Right ventricle myocardium inferior (tissue), 1 donor: ENCODE measurements around the gene MRPL53. TPM values are rescaled to one million over a fixed set of nuclear protein-coding genes. Genes with fewer than 3 reads are reported as not detected.
"Not testable (repeated sequence)": the region's sequence is repeated elsewhere in the genome, so short reads cannot be mapped to it uniquely, and the experiment has no call there.

Source experiments
- ATAC-seq: fragments of 200-7000 bp; cut with Tn5 transposase; one replicate; pipeline ENCODE4 v1.9.1; 2020; ENCODE audit warnings: mild to moderate bottlenecking, moderate library complexity
- DNase-seq: peaks from one replicate; pipeline ENCODE4 v3.0.0; 2021; ENCODE audit errors: missing footprints
- intact Hi-C: fragments of 100-400 bp; cut with DNase I; formaldehyde crosslinking; loops from one replicate; pipeline ENCODE4 v1.11.0; 2022
- total RNA-seq: library from RNA; stranded (reverse); fragmentation: NEBNext Ultra II Directional; extraction: Animal tissue kit (Norgen Biotek cat#: 25700); gene quantifications from one replicate; pipeline ENCODE4 v1.2.1, GENCODE V29; 2021
- donor health status: DM: no; HTN: yes; CAD: no; lungs with severe emphysema.

The MRPL53 gene
- total RNA-seq, 1 donor from 2014 or later, result 167 TPM

GRCh38 chr2:74488643-74489481, 16.4 kb upstream of the MRPL53 start:
- intact Hi-C loops, result no loop called here
- no peak for DNase-seq
- no peak for ATAC-seq

- ATAC-seq (no peak), DNase-seq (no peak)
- intact Hi-C loops, result no loop called here
Measured at GRCh38 chr2:74486141-74486540, 13.7 kb upstream of the MRPL53 start.

- ATAC-seq, DNase-seq: not testable (repeated sequence)
Measured at GRCh38 chr2:74483675-74484164, 11.2 kb upstream of the MRPL53 start.

DNA sequence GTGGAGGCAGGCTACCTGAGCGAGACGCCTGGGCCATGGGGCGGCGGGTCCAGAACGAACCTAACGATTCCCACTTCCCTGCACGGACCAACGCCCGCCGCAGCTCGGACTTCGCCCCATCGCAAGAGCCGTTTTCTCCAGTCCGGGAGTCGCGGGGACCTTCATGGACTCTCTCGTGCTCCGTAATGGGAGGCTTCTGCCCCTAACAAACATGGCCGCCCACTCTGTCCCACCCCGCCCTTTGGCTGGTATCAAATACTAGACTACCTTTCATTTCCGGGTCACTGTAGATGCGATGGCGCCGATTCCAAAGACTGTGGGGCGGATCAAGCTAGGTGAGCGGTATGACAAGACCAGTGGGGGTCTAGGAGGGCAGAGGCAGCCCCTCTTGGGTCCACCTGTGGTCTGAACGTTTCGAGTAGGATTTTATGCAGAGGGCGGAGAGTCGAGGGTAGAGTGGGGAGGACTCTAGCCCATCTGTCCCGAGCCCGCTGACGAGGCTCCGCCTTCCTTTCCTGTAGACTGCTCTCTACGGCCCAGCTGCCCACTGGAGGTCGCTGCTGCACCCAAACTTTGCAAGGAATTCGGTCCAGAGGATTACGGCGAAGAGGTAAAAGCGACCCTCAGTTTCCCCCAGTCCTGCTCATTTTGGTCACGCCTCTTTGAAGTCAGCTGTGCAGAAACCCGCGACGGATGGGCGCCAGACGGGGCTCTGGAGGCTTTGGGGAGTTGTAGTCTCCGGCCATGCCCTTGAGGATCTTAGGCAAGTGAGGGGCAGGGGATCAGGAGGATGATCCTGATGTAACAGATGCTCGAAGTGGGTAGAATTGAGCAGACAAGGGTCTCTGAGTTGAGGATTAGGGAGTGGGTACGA, 10.6 kb upstream of the MRPL53 start, which contains the start of the genes CCDC142 and TTC31:
TSS of gene CCDC142 (minus strand) at position 198 of the 874 bp plus-strand sequence. CDS start at position 37, 161 bp downstream.
TSS of gene TTC31 (plus strand) at position 281 of the 874 bp plus-strand sequence. CDS start at position 296, 15 bp downstream.
- peak; percentile 99 for ATAC-seq
- intact Hi-C loops, result loop anchor here (1.0 to 2.0 kb wide), 3 partner anchors 28 to 104 kb away; partner anchors contain the start of genes AUP1, HTRA2 and INO80B
- peak; percentile 97 for DNase-seq

More at GRCh38 chr2:74483675-74484164, 11.2 kb upstream of the MRPL53 start:
- intact Hi-C loops, result loop anchor here (1.0 to 2.0 kb wide), 3 partner anchors 29 to 104 kb away; partner anchors contain the start of genes AUP1, HTRA2 and INO80B

DNA sequence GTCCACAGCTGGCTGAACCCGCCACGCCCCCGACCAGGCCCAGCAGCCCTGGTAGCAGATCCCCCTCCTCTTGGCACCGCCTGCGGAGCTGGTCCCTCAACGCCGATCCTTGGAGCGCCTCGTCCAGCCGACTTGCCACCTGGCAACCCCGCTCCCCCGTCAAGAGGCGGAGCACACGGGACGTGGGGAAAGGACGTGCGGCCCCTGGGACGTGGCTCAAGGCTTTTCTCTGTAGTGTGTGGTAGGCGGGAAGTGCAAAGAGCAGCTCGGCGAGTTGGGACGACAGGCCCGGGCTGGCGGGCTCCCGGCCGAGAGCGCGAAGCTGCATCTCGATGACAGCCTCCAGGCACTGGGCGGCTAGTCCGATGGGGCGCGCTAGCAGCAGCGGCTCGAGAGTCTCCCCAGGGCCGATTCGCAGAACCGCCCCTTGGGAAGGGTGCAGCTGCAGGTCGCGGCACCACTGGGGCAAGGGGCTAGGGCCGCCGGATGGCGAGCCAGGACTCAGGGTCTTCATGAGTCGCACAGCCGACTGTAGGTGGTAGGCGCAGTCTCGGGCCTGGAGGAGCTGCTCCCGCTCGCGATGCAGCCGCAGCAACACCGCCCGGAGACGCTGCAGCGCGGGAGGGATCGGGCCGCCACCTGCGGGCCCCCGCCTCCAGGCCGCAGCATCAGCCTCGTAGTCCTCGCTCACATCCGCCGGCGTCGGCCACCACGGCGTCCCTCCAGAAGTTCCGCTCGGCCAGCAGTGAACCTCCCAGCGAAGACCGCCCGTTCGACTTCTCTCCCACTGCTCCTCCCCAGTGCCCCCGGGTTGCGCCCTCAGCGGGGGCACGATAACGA, 9.7 kb upstream of the MRPL53 start:
- intact Hi-C loops, result loop anchor here (2.0 kb wide), 2 partner anchors 27 to 47 kb away; partner anchors contain the start of genes AUP1, HTRA2 and INO80B
- peak; percentile 56 for ATAC-seq

DNA sequence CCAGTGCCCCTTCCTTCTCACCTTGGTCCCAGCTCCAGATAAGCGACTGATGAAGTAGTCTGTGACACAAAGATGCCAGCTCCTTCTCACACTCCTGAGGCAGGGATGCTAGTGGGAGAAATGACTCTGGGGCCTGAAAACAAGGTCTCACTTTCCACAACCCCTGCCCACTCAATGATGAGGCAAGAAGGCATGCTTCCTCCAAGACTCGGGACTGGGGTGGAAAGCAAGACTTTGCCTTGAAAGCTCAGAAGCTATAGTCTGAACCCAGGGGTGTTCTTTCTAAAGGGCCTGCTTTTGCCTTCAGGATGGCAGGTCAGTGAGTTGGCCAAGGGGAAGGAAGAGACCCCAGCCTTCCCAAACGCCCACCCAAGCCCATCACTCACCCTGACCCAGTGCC, 9.0 kb upstream of the MRPL53 start:
- intact Hi-C loops, result no loop called here

More for the DNA sequence above, 9.7 kb upstream of the MRPL53 start:
- DNase-seq, result no peak

DNA sequence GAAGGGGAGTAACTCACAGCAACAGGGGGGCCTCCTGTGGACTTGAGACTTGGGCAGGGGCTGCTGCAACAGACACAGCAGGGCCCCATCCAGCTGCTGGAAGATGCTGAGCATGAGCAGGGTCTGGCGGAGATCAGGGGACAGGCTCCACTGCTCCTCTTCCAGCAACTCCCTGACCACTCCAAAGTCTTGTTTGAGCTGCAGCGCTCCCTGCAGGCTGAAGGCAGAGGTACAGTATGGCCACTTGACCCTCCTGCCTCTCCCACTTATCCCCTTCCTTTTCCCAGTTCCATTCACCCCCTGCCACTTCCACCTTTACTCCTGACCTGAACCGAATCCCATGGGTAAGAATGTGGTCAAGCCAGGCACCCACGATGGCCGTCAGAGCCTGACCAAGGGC, 2.4 kb upstream of the MRPL53 start:
- DNase-seq, result no peak
- intact Hi-C loops, result no loop called here
- ATAC-seq, result no peak

More for the DNA sequence above, 9.0 kb upstream of the MRPL53 start:
- DNase-seq (no peak), ATAC-seq (no peak)

DNA sequence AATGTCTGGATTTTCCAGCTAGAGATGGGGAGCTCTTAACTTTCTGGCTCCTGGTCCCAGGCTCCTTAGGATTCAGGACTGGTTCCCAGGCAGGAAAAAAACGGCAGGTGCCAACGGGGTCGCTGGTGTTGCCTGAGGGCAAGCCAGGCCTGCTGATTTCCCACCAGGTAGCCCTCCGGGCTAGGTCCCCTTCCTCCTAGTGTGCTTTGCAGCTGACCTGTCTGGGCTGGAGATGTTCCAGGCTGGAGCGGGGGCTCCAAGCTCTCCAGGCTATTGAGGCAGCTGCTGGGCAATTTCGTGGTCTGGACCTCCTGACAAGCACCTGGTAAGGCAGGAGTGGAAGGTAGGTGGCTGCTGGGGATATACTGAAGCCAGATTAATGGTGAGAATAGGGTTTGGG, 2.0 kb upstream of the MRPL53 start:
- no peak for ATAC-seq
- no peak for DNase-seq
- intact Hi-C loops, result no loop called here

DNA sequence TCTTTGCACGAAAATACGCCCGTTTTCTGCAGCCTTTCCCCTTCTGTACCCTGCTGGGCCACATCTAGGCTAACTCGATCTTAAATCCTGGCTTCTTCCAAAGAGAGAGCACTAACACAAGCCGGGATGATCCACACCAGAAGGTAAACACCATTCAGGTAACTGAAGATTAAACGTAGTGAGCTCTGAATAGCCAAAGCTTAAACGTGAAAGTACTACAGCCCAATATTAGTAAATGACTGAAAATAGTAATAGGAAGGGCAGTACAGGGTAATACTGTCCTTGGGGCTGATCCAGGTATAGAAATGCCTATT, 422 bp upstream of the MRPL53 start:
- intact Hi-C loops, result no loop called here
- ATAC-seq, result peak; percentile 0
- no peak for DNase-seq

GRCh38 chr2:74471332-74472065, 981 bp downstream of the MRPL53 start:
- ATAC-seq (no peak), DNase-seq (no peak)
- intact Hi-C loops, result no loop called here

DNA sequence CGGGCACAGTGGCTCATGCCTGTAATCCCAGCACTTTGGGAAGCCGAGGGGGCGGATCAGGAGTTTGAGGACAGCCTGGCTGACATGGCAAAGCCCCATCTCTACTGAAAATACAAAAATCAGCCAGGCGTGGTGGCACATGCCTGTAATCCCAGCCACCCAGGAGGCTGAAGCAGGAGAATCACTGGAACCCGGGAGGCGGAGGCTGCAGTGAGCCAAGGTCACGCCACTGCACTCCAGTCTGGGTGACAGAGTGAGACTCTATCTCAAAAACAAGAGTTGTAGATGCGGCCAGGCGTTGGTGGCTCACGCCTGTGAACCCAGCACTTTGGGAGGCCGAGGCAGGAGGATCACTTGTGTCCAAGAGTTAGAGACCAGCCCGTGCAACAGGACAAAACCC, 1.7 kb downstream of the MRPL53 start:
- intact Hi-C loops, ATAC-seq, DNase-seq: not testable (repeated sequence)

- no peak for DNase-seq
- no peak for ATAC-seq
- intact Hi-C loops, result no loop called here
Measured at GRCh38 chr2:74464406-74464805, 8.1 kb downstream of the MRPL53 start.

GRCh38 chr2:74462786-74463105, 9.7 kb downstream of the MRPL53 start:
- intact Hi-C loops, result no loop called here
- no peak for DNase-seq

GRCh38 chr2:74462054-74462785, 10.3 kb downstream of the MRPL53 start:
- DNase-seq (no peak), ATAC-seq (no peak)
- intact Hi-C loops, result no loop called here

More at GRCh38 chr2:74462786-74463105, 9.7 kb downstream of the MRPL53 start:
- no peak for ATAC-seq

DNA sequence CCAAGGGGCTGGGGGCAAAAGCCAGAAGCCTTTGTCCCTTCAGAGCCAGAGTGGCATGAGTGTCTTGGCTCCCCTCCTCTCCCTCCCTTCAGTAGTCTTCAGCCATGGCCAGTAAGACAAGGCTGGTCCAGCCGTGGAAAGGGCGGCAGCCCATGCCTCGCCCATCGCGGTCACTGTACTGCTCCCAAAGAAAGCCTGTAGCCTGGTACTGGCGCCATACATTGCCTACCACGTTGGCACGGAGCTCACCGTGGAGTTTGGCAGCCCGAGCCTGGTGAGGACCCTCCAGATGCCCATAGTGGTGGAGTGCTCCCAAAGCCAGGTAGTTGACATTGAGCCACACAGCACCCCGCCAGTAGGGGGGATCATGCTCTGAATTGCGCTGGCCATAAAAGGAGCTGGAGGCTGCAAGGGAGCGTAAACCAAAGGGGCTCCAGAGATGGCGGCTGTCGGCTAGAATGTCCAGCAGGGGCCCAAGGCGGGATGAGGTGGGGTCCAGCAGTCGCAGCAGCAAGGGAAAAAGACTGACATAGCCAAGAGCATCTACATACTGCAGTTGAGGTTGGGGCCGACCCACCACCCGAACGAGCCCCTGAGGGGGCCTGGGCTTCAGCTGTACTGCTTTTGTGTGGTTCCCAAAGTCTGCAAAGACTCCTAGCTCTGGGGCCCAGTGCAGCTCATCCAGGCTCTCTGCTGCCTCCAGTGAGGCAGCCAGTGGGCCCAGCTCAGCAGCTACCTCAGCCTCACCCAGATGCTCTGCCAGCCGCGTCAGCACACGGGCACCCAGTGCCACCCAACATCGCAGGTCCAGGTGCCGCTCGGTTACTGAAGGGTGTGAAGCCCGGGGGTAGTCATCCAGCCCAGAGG, 11.1 kb downstream of the MRPL53 start:
- no peak for DNase-seq
- no peak for ATAC-seq
- intact Hi-C loops, result no loop called here

DNA sequence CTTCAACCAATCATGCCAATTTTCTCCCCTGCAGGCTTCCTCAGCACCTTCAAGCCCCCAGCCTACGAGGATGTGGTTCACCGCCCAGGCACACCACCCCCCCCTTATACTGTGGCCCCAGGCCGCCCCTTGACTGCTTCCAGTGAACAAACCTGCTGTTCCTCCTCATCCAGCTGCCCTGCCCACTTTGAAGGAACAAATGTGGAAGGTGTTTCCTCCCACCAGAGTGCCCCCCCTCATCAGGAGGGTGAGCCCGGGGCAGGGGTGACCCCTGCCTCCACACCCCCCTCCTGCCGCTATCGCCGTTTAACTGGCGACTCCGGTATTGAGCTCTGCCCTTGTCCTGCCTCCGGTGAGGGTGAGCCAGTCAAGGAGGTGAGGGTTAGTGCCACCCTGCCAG, 12.3 kb downstream of the MRPL53 start:
- DNase-seq, ATAC-seq, intact Hi-C loops: not testable (repeated sequence)
